Liver (tissue), 9 donors: ENCODE results near the gene TNS1. TPM values are rescaled to one million over a fixed set of nuclear protein-coding genes. Genes with fewer than 3 reads are reported as not detected.
A peak's percentile ranks its signal among the peaks of the same experiment; 100 is the strongest.

Experiments used
- DNase-seq: peaks from one replicate; pipeline ENCODE4 v3.0.0-alpha.2; 2017; ENCODE audit warnings: low spot score
- H3K27ac ChIP-seq, 2 donors: one replicate each; pipeline ENCODE4 v1.7.0; 2013; ENCODE audit warnings: inconsistent platforms in 2 of 2, low read length in 2 of 2, control low read depth in 1 of 2, low read depth in 1 of 2, mild to moderate bottlenecking in 1 of 2
- H3K27me3 ChIP-seq, 4 donors: one replicate each; pipeline versions ENCODE4 v1.6.1 to v1.7.0; 2013; ENCODE audit warnings: low read length in 3 of 4, inconsistent platforms in 1 of 4, mild to moderate bottlenecking in 1 of 4, moderate library complexity in 1 of 4; ENCODE audit not compliant: control insufficient read depth in 4 of 4, insufficient read depth in 4 of 4
- H3K36me3 ChIP-seq, 4 donors: one replicate each; pipeline versions ENCODE4 v1.6.1 to v1.7.0; 2013; ENCODE audit warnings: low read length in 3 of 4, mild to moderate bottlenecking in 3 of 4, low read depth in 1 of 4, moderate library complexity in 1 of 4; ENCODE audit not compliant: control insufficient read depth in 4 of 4, insufficient read depth in 3 of 4
- H3K4me1 ChIP-seq, 4 donors: one replicate each; pipeline versions ENCODE4 v1.6.1 to v1.7.0; 2013; ENCODE audit warnings: low read length in 3 of 4, mild to moderate bottlenecking in 3 of 4, moderate library complexity in 1 of 4; ENCODE audit not compliant: control insufficient read depth in 4 of 4, insufficient read depth in 4 of 4
- H3K4me3 ChIP-seq, 3 donors: one replicate each; pipeline versions ENCODE4 v1.6.1 to v1.7.0; 2013; ENCODE audit warnings: low read length in 3 of 3, control low read depth in 1 of 3, low read depth in 1 of 3, mild to moderate bottlenecking in 1 of 3
- H3K9ac ChIP-seq, 2 donors: one replicate each; pipeline ENCODE4 v1.7.0; 2013; ENCODE audit warnings: low read length in 2 of 2, mild to moderate bottlenecking in 2 of 2, moderate library complexity in 2 of 2, control low read depth in 1 of 2, low read depth in 1 of 2
- H3K9me3 ChIP-seq, 4 donors: one replicate each; pipeline versions ENCODE4 v1.6.1 to v1.7.0; 2013; ENCODE audit warnings: low read length in 3 of 4; ENCODE audit not compliant: control insufficient read depth in 4 of 4
- ATF3 ChIP-seq: IDR thresholded peaks from 2 replicates; pipeline ENCODE4 v1.6.1; 2016; ENCODE audit warnings: antibody characterized with exemption
- CTCF ChIP-seq: fragments of 150-350 bp; IDR thresholded peaks from 2 replicates; pipeline ENCODE4 v1.5.1; 2017; ENCODE audit warnings: improper control_type of control experiment, low read depth, low read length; ENCODE audit not compliant: missing input control
- EGR1 ChIP-seq, 2 donors: IDR thresholded peaks; 2 replicates each; pipeline ENCODE4 v1.6.1; 2016 to 2018; ENCODE audit warnings: antibody characterized with exemption in 2 of 2, low read depth in 2 of 2
- FOXA1 ChIP-seq: IDR thresholded peaks from 2 replicates; pipeline ENCODE4 v1.6.1; 2016; ENCODE audit warnings: antibody characterized with exemption
- FOXA2 ChIP-seq: IDR thresholded peaks from 2 replicates; pipeline ENCODE4 v1.6.1; 2016; ENCODE audit warnings: antibody characterized with exemption
- GABPA ChIP-seq, 2 donors: IDR thresholded peaks in 1 of 2; conservative IDR thresholded peaks in 1 of 2; 2 replicates each; pipeline ENCODE4 v1.6.1; 2016; ENCODE audit warnings: antibody characterized with exemption in 2 of 2, mild to moderate bottlenecking in 1 of 2, moderate library complexity in 1 of 2
- HNF4A ChIP-seq, 2 donors: conservative IDR thresholded peaks; 2 replicates each; pipeline ENCODE4 v1.6.1; 2016; ENCODE audit warnings: antibody characterized with exemption in 2 of 2, mild to moderate bottlenecking in 2 of 2
- HNF4G ChIP-seq: IDR thresholded peaks from 2 replicates; pipeline ENCODE4 v1.6.1; 2016; ENCODE audit warnings: antibody characterized with exemption
- JUND ChIP-seq, 2 donors: IDR thresholded peaks; 2 replicates each; pipeline ENCODE4 v1.6.1; 2016; ENCODE audit warnings: antibody characterized with exemption in 2 of 2
- MAX ChIP-seq: IDR thresholded peaks from 2 replicates; pipeline ENCODE4 v1.6.1; 2016; ENCODE audit warnings: antibody characterized with exemption
- NR2F2 ChIP-seq: IDR thresholded peaks from 2 replicates; pipeline ENCODE4 v1.6.1; 2016; ENCODE audit warnings: antibody characterized with exemption
- RAD21 ChIP-seq, 2 donors: IDR thresholded peaks; 2 replicates each; pipeline ENCODE4 v1.6.1; 2016; ENCODE audit warnings: antibody characterized with exemption in 2 of 2, mild to moderate bottlenecking in 2 of 2
- REST ChIP-seq: IDR thresholded peaks from 2 replicates; pipeline ENCODE4 v1.6.1; 2016; ENCODE audit warnings: antibody characterized with exemption, mild to moderate bottlenecking
- RXRA ChIP-seq, 2 donors: IDR thresholded peaks; 2 replicates each; pipeline ENCODE4 v1.6.1; 2017 to 2018; ENCODE audit warnings: antibody characterized with exemption in 2 of 2, mild to moderate bottlenecking in 1 of 2
- SP1 ChIP-seq: IDR thresholded peaks from 2 replicates; pipeline ENCODE4 v1.6.1; 2018; ENCODE audit warnings: antibody characterized with exemption, mild to moderate bottlenecking
- TAF1 ChIP-seq: conservative IDR thresholded peaks from 2 replicates; pipeline ENCODE4 v1.6.1; 2016; ENCODE audit warnings: antibody characterized with exemption, mild to moderate bottlenecking
- YY1 ChIP-seq: IDR thresholded peaks from 2 replicates; pipeline ENCODE4 v1.6.1; 2016; ENCODE audit warnings: antibody characterized with exemption, mild to moderate bottlenecking
- ZBTB33 ChIP-seq: IDR thresholded peaks from 2 replicates; pipeline ENCODE4 v1.6.1; 2016; ENCODE audit warnings: antibody characterized with exemption
- WGBS: extraction: QIAGEN DNeasy Blood & Tissue Kit; methylation state at CpG from one replicate; pipeline ENCODE4 v1.1.7; 2013; 5-methylcytosine and 5-hydroxymethylcytosine counted together
- polyA plus RNA-seq, 2 donors: library from polyadenylated mRNA; stranded (reverse) in 1 of 2; unstranded in 1 of 2; fragments of 200-250 nt in 1 of 2; fragments of >200 nt in 1 of 2; fragmentation: Nextera tagmentation in 1 of 2; extraction: Ambion mirVana in 1 of 2; gene quantifications; one replicate each; pipeline versions ENCODE4 v1.2.1 to v1.2.3, GENCODE V29; 2013 to 2015
- total RNA-seq, 2 donors: library from RNA; depleted of rRNA; stranded (reverse); fragments of >200 nt; gene quantifications; one replicate each; pipeline ENCODE4 v1.2.3, GENCODE V29; 2014
- donor health status: healthy.
- donor health status: healthy.
- donor health status: healthy.
- donor health status: healthy.
- donor health status: healthy.

Gene TNS1
- total and polyA plus RNA-seq, 4 donors, result 16.3 to 128 (median 57.3) TPM

- Histone ChIP-seq H3K27ac (no peak overlapping the region), H3K4me1 (no peaks in the 10 kb centered on the region), H3K36me3 (no peaks in the 10 kb centered on the region), H3K9ac (no peak overlapping the region), H3K4me3 (no peak overlapping the region), H3K9me3 (no peaks in the 10 kb centered on the region), H3K27me3 (no peaks in the 10 kb centered on the region)
- DNase-seq, result no peak
- TF ChIP-seq RXRA (IDR thresholded peaks at IDR 0.05), result no peak
- TF ChIP-seq MAX, result no peak
- no peak for TF ChIP-seq HNF4A (conservative IDR thresholded peaks at IDR 0.05)
- TF ChIP-seq EGR1 (IDR thresholded peaks at IDR 0.05; ENCODE audit: low read depth in 2 of 2), result no peak
- no peak for TF ChIP-seq ATF3
- 50% methylated on average over 8 of the region's 8 CpGs for WGBS
Measured at GRCh38 chr2:217793566-217794132, 209.1 kb downstream of the TNS1 start.

- DNase-seq, result peak; percentile 44
- TF ChIP-seq RXRA (IDR thresholded peaks at IDR 0.05), result no peak
- no peak for TF ChIP-seq JUND (IDR thresholded peaks at IDR 0.05)
- TF ChIP-seq ATF3, result no peak
- TF ChIP-seq CTCF, result no peak
- no peak for TF ChIP-seq YY1
- TF ChIP-seq FOXA1, result no peak
- TF ChIP-seq GABPA (IDR thresholded peaks at IDR 0.05 in 1 of 2, conservative IDR thresholded peaks at IDR 0.05 in 1 of 2), result no peak
- TF ChIP-seq SP1, result no peak
- TF ChIP-seq MAX, result no peak
- no peak for TF ChIP-seq HNF4G
- no peak for TF ChIP-seq FOXA2
- TF ChIP-seq NR2F2, result no peak
- no peak for TF ChIP-seq REST
- TF ChIP-seq ZBTB33, result no peak
- TF ChIP-seq RAD21 (IDR thresholded peaks at IDR 0.05), result no peak
- no peak for TF ChIP-seq EGR1 (IDR thresholded peaks at IDR 0.05; ENCODE audit: low read depth in 2 of 2)
- TF ChIP-seq HNF4A (conservative IDR thresholded peaks at IDR 0.05), result no peak
- TF ChIP-seq TAF1, result no peak
- no peaks in the 10 kb centered on the region for H3K4me1 ChIP-seq
- no peaks in the 10 kb centered on the region for H3K9me3 ChIP-seq
- H3K36me3 ChIP-seq, result no peaks in the 10 kb centered on the region
- 78% methylated on average over 5 of the region's 5 CpGs for WGBS
- H3K4me3 ChIP-seq, result no peak overlapping the region
- no peak overlapping the region for H3K27ac ChIP-seq
- H3K9ac ChIP-seq, result no peak overlapping the region
- no peaks in the 10 kb centered on the region for H3K27me3 ChIP-seq
Measured at GRCh38 chr2:217792626-217793527, 209.9 kb downstream of the TNS1 start.
